Endodermal cell (in vitro differentiated cells): Measurements from ENCODE around the gene PANK3. TPM values are rescaled to one million over a fixed set of nuclear protein-coding genes. Genes with fewer than 3 reads are reported as not detected.
"Not testable (repeated sequence)": the region's sequence is repeated elsewhere in the genome, so short reads cannot be mapped to it uniquely, and the experiment has no call there.

Experiments used
- DNase-seq: peaks from one replicate; pipeline ENCODE4 v3.0.0-alpha.2; 2017
- H3K27ac ChIP-seq: 2 replicates; pipeline ENCODE4 v1.5.1; 2013; ENCODE audit warnings: mild to moderate bottlenecking, low read depth, low read length, moderate library complexity
- H3K27me3 ChIP-seq: 2 replicates; pipeline ENCODE4 v1.6.1; 2013; ENCODE audit warnings: mild to moderate bottlenecking, low read length, moderate library complexity; ENCODE audit not compliant: insufficient read depth, control insufficient read depth, poor library complexity, severe bottlenecking
- H3K36me3 ChIP-seq: 2 replicates; pipeline ENCODE4 v1.7.0; 2013; ENCODE audit warnings: mild to moderate bottlenecking, low read length, moderate library complexity; ENCODE audit not compliant: control insufficient read depth, insufficient read depth
- H3K4me1 ChIP-seq: one replicate; pipeline ENCODE4 v1.7.0; 2013; ENCODE audit warnings: low read length; ENCODE audit not compliant: control insufficient read depth, insufficient read depth
- H3K4me3 ChIP-seq: 2 replicates; pipeline ENCODE4 v1.5.1; 2013; ENCODE audit warnings: mild to moderate bottlenecking, low read length, moderate library complexity
- H3K9ac ChIP-seq: 2 replicates; pipeline ENCODE4 v1.6.1; 2013; ENCODE audit warnings: mild to moderate bottlenecking, low read length, moderate library complexity; ENCODE audit not compliant: poor library complexity, severe bottlenecking; ENCODE audit errors: extremely low read depth
- H3K9me3 ChIP-seq: 2 replicates; pipeline ENCODE4 v1.6.1; 2013; ENCODE audit warnings: mild to moderate bottlenecking, low read length, moderate library complexity; ENCODE audit not compliant: control insufficient read depth
- H3K27ac Mint-ChIP-seq: 2 replicates; pipeline ENCODE4 v1.8.0; 2020; ENCODE audit warnings: mixed read lengths
- H3K27me3 Mint-ChIP-seq: 2 replicates; pipeline ENCODE4 v1.8.0; 2021; ENCODE audit warnings: mild to moderate bottlenecking, mixed read lengths; ENCODE audit not compliant: insufficient read depth
- H3K36me3 Mint-ChIP-seq: 2 replicates; pipeline ENCODE4 v1.8.0; 2020; ENCODE audit warnings: low read depth, mixed read lengths
- H3K4me1 Mint-ChIP-seq: 2 replicates; pipeline ENCODE4 v1.8.0; 2020; ENCODE audit warnings: mixed read lengths
- H3K4me3 Mint-ChIP-seq: 2 replicates; pipeline ENCODE4 v1.8.0; 2020; ENCODE audit warnings: mild to moderate bottlenecking, moderate library complexity, mixed read lengths
- H3K9me3 Mint-ChIP-seq: 2 replicates; pipeline ENCODE4 v1.8.0; 2020; ENCODE audit warnings: mild to moderate bottlenecking, mixed read lengths
- WGBS, 2 experiments: methylation state at CpG; one replicate each; pipeline versions ENCODE4 v1.1.5 to v1.1.7; 2013; ENCODE audit warnings: missing lambda C conversion rate in 2 of 2, mixed read lengths in 1 of 2; ENCODE audit not compliant: insufficient coverage in 1 of 2, insufficient read length in 1 of 2; 5-methylcytosine and 5-hydroxymethylcytosine counted together
- total RNA-seq, 2 donors: library from RNA; stranded (reverse); fragmentation: NEBNext Ultra II Directional in 1 of 2; extraction: Animal tissue kit (Norgen Biotek cat#: 25700) in 1 of 2; gene quantifications; 2 replicates in 1 of 2; 3 replicates in 1 of 2; pipeline ENCODE4 v1.2.1, GENCODE V29; 2021
- TF ChIP-seq, protein P1 (sequence below): fragments of 200-600 bp; sonication (generic); conservative IDR thresholded peaks from 2 replicates; pipeline ENCODE4 v1.5.0; 2021; ENCODE audit warnings: antibody characterized with exemption, mild to moderate bottlenecking

PANK3 gene
- total RNA-seq, 2 donors from 2014 or later = 101 to 111 TPM

DNA sequence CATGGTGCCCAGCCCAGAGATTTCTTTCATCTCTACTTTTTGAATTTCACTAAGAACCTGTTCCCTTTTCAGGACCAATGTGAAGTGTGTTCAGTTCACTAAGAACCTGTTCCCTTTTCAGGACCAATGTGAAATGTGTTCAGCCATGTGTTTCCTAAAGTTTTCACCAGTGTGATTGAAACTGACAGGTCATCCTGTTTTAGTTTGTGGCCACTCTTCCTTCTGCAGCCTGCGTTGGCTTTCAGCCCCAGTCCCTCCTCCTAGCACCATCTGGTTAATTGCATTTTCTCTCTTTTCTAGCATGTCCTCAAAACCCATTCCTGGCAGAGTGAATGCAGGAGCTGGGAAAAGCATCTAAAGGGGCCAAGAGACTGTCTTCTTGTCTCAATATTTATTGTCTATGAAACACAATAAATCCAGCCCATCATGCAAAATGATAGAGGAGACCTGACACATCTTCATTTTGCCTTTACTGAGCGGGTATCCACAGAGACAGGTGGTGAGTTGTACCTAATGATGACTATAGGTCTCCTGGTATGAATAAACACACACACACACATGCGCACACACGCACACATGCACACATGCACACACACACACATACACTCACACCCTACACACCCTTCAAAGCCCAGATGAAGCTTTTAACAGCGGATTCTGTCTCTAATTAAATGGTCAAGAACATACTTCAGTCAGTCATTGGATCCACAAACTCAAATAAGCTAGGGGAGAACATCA, 6.1 kb upstream of the PANK3 start:
- Mint-ChIP-seq H3K27ac (no peak overlapping the region), H3K4me3 (no peak overlapping the region), H3K4me1 (peaks cover 11% of the 10 kb centered on the region), H3K27me3 (peaks cover 3% of the 10 kb centered on the region), H3K9me3 (no peaks in the 10 kb centered on the region), H3K36me3 (no peaks in the 10 kb centered on the region)
- 90 to 96% methylated on average over 4 to 5 of the region's 5 CpGs for WGBS, 2 experiments
- DNase-seq = no peak
- Histone ChIP-seq H3K27me3 (no peaks in the 10 kb centered on the region), H3K4me3 (no peak overlapping the region), H3K4me1 (no peaks in the 10 kb centered on the region), H3K9ac (no peak overlapping the region), H3K36me3 (no peaks in the 10 kb centered on the region), H3K9me3 (no peaks in the 10 kb centered on the region), H3K27ac (no peak overlapping the region)
- TF ChIP-seq, protein P1, sequence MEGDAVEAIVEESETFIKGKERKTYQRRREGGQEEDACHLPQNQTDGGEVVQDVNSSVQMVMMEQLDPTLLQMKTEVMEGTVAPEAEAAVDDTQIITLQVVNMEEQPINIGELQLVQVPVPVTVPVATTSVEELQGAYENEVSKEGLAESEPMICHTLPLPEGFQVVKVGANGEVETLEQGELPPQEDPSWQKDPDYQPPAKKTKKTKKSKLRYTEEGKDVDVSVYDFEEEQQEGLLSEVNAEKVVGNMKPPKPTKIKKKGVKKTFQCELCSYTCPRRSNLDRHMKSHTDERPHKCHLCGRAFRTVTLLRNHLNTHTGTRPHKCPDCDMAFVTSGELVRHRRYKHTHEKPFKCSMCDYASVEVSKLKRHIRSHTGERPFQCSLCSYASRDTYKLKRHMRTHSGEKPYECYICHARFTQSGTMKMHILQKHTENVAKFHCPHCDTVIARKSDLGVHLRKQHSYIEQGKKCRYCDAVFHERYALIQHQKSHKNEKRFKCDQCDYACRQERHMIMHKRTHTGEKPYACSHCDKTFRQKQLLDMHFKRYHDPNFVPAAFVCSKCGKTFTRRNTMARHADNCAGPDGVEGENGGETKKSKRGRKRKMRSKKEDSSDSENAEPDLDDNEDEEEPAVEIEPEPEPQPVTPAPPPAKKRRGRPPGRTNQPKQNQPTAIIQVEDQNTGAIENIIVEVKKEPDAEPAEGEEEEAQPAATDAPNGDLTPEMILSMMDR = no peak

DNA sequence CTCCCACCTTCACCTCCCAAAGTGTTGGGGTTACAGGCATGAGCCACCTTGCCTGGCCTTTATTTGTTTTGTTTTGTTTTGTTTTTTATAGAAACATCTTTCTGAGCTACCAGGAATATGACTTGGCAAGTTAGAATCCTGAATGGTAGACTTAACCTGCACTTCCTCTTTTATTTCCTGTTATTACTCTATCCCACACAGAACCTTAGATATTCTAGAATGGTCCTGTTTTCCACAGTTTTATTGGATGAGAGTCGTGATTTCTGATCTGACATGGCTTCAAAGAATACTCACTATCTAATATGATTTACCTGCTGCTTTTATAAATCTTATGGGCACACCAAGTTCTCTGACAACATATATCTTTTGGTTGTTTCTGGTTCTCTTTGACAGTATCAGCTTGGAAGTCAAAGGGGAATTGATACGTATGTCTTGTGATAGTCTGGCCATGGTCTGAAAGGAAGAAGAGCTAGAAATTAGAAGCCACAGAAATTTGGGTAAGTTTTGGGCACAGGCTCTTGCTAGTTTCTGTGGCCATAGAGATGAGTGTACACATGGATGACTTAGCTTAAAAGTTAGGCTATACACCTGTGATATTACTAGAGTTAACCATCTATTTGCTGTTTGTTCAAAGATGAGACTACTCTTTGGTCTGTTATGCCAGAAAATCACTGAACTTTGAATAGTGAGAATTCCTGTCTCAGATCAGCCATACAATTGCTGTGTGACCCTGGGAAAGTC, 4.7 kb upstream of the PANK3 start:
- no peak overlapping the region for H3K9ac ChIP-seq
- H3K36me3 Mint-ChIP-seq = no peaks in the 10 kb centered on the region
- H3K4me1 ChIP-seq = no peaks in the 10 kb centered on the region
- no peak for DNase-seq
- no peaks in the 10 kb centered on the region for H3K27me3 ChIP-seq
- H3K4me3 Mint-ChIP-seq = no peak overlapping the region
- H3K9me3 ChIP-seq = no peaks in the 10 kb centered on the region
- TF ChIP-seq, protein P1 = no peak
- H3K27ac ChIP-seq = no peak overlapping the region
- H3K9me3 Mint-ChIP-seq = no peaks in the 10 kb centered on the region
- H3K27me3 Mint-ChIP-seq = peaks cover 3% of the 10 kb centered on the region
- H3K27ac Mint-ChIP-seq = no peak overlapping the region
- peaks cover 17% of the 10 kb centered on the region for H3K4me1 Mint-ChIP-seq
- no peaks in the 10 kb centered on the region for H3K36me3 ChIP-seq
- no peak overlapping the region for H3K4me3 ChIP-seq
- WGBS, 2 experiments = 93 to 100% methylated on average over 2 of the region's 2 CpGs

DNA sequence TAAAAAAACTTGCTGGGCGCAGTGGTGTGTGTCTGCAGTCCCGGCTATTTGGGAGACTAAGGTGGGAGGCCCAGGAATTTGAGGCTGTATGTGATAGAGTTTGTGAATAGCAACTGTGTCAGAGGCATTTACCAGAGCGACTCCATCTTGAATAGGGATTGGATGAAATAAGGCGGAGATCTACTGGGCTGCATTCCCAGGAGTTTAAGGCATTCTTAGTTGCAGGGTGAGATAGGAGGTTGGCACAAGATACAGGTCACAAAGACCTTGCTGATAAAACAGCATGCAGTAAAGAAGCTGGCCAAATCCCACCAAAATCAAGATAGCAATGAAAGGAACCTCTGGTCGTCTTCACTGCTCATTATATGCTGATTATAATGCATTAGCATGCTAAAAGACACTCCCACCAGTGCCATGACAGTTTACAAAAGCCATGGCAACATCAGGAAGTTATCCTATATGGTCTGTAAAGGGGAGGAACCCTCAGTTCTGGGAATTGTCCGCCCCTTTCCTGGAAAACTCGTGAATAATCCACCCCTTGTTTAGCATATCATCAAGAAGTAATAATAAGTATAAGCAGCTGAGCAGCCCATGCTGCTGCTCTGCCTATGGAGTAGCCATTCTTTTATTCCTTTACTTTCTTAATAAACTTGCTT, 1.8 kb upstream of the PANK3 start:
- H3K27ac Mint-ChIP-seq = peak overlapping the region; percentile 97
- H3K9me3 ChIP-seq, H3K36me3 ChIP-seq, H3K36me3 Mint-ChIP-seq, H3K27me3 ChIP-seq, H3K27me3 Mint-ChIP-seq, H3K9me3 Mint-ChIP-seq, H3K4me1 ChIP-seq: not testable (repeated sequence)
- Histone ChIP-seq H3K27ac (peak overlapping the region; percentile 81), H3K9ac (peak overlapping the region; percentile 45), H3K4me3 (peak overlapping the region; percentile 82)
- peak overlapping the region; percentile 95 for H3K4me3 Mint-ChIP-seq
- peaks cover 24% of the 10 kb centered on the region for H3K4me1 Mint-ChIP-seq
- 71 to 75% methylated on average over 3 to 7 of the region's 7 CpGs for WGBS, 2 experiments
- DNase-seq = peak; percentile 60
